ENCODE results near the gene HK1. TPM values are rescaled to one million over a fixed set of nuclear protein-coding genes. Genes with fewer than 3 reads are reported as not detected.
A peak's percentile ranks its signal among the peaks of the same experiment; 100 is the strongest.

The HK1 gene
- 10 to 100 TPM; 73.3 to 83.3 TPM for total RNA-seq

- no peak for DNase-seq
- no peak within 1 kb of the TSS for H3K27ac ChIP-seq
- H3K36me3 ChIP-seq: no peaks in the 10 kb centered on the region
These were observed at the start of gene HK1 for GRCh38 chr10:69278446-69278963. Gene HK1 (plus strand): TSS chr10:69278496.

GRCh38 chr10:69229616-69229916 is 48.7 kb upstream of the HK1 start:
- intact Hi-C loops (cut with DNase I): no loop called here
- no peak for DNase-seq
- Histone ChIP-seq H3K27me3 (no peaks in the 10 kb centered on the region), H3K4me1 (peaks cover 15% of the 10 kb centered on the region), H3K36me3 (no peaks in the 10 kb centered on the region), H3K9me3 (no peaks in the 10 kb centered on the region), H3K27ac (peak overlapping the region; percentile 77), H3K4me3 (no peak overlapping the region), H3K9ac (ENCODE audit: low read depth in 2 of 2, low read length in 2 of 2) (peak overlapping the region in 1 of 2 donors; percentile 7)
- no peak for TF ChIP-seq CTCF (IDR thresholded peaks at IDR 0.05)

More at GRCh38 chr10:69278446-69278963, at the start of gene HK1:
- Histone ChIP-seq H3K4me1 (no peaks in the 10 kb centered on the region), H3K9me3 (no peaks in the 10 kb centered on the region), H3K4me3 (no peak within 1 kb of the TSS), H3K27me3 (no peaks in the 10 kb centered on the region), H3K9ac (ENCODE audit: low read depth in 2 of 2, low read length in 2 of 2) (no peak within 1 kb of the TSS)
- no peak for TF ChIP-seq CTCF (IDR thresholded peaks at IDR 0.05)
- intact Hi-C loops (cut with DNase I): no loop called here

- peak overlapping the region; percentile 77 for H3K27ac ChIP-seq
- intact Hi-C loops (cut with DNase I): loop anchor here (10.0 kb wide), 3 partner anchors 85 to 405 kb away; partner anchors contain the start of gene FAM241B
- TF ChIP-seq CTCF (IDR thresholded peaks at IDR 0.05): no peak
- no peaks in the 10 kb centered on the region for H3K27me3 ChIP-seq
- H3K36me3 ChIP-seq: no peaks in the 10 kb centered on the region
- DNase-seq: no peak
- H3K9me3 ChIP-seq: no peaks in the 10 kb centered on the region
- peaks cover 15% of the 10 kb centered on the region for H3K4me1 ChIP-seq
- no peak overlapping the region for H3K4me3 ChIP-seq
- no peak overlapping the region for H3K9ac ChIP-seq (ENCODE audit: low read depth in 2 of 2, low read length in 2 of 2)
These were observed 48.2 kb upstream of the HK1 start for GRCh38 chr10:69230128-69230527.

GRCh38 chr10:69232252-69232651 is 46.0 kb upstream of the HK1 start:
- Histone ChIP-seq H3K4me3 (no peak overlapping the region), H3K4me1 (peaks cover 15% of the 10 kb centered on the region), H3K36me3 (no peaks in the 10 kb centered on the region), H3K9ac (ENCODE audit: low read depth in 2 of 2, low read length in 2 of 2) (no peak overlapping the region), H3K27me3 (no peaks in the 10 kb centered on the region), H3K9me3 (no peaks in the 10 kb centered on the region), H3K27ac (no peak overlapping the region)
- intact Hi-C loops (cut with DNase I): loop anchor here (10.0 kb wide), 3 partner anchors 83 to 403 kb away; partner anchors contain the start of gene FAM241B
- TF ChIP-seq CTCF (IDR thresholded peaks at IDR 0.05): no peak
- DNase-seq: no peak

- no peaks in the 10 kb centered on the region for H3K9me3 ChIP-seq
- H3K4me1 ChIP-seq: peaks cover 15% of the 10 kb centered on the region
- TF ChIP-seq CTCF (IDR thresholded peaks at IDR 0.05): no peak
- H3K9ac ChIP-seq (ENCODE audit: low read depth in 2 of 2, low read length in 2 of 2): peak overlapping the region in 1 of 2 donors; percentile 67
- H3K27ac ChIP-seq: peak overlapping the region; percentile 67
- H3K36me3 ChIP-seq: no peaks in the 10 kb centered on the region
- peak; percentile 76 for DNase-seq
- intact Hi-C loops (cut with DNase I): loop anchor here (10.0 kb wide), 3 partner anchors 82 to 402 kb away; partner anchors contain the start of gene FAM241B
- no peaks in the 10 kb centered on the region for H3K27me3 ChIP-seq
- peak overlapping the region; percentile 3 for H3K4me3 ChIP-seq
These were observed 45.4 kb upstream of the HK1 start for GRCh38 chr10:69232736-69233480.
